ENCODE data around the gene IGFBP1. TPM values are rescaled to one million over a fixed set of nuclear protein-coding genes. Genes with fewer than 3 reads are reported as not detected.

The IGFBP1 gene
- total RNA-seq, 2 experiments from 2014 or later: not detected

- ATAC-seq: no peak
- H3K9me3 Mint-ChIP-seq (ENCODE audit: low read depth): no peaks in the 10 kb centered on the region
- intact Hi-C loops (cut with DNase I, micrococcal nuclease): no loop called here
- ChIA-PET CTCF (no interaction called here), POLR2A (no interaction called here)
- H3K27ac Mint-ChIP-seq: no peak overlapping the region
- no peak overlapping the region for H3K4me3 Mint-ChIP-seq
- H3K36me3 Mint-ChIP-seq (ENCODE audit: low read depth): no peaks in the 10 kb centered on the region
- peaks cover 17% of the 10 kb centered on the region for H3K27me3 Mint-ChIP-seq
- H3K4me1 Mint-ChIP-seq: no peaks in the 10 kb centered on the region
- DNase-seq: no peak
Measured at GRCh38 chr7:45867471-45867870, 20.8 kb upstream of the IGFBP1 start.

GRCh38 chr7:45869426-45869825, 18.9 kb upstream of the IGFBP1 start:
- Mint-ChIP-seq H3K4me1 (no peaks in the 10 kb centered on the region), H3K36me3 (ENCODE audit: low read depth) (no peaks in the 10 kb centered on the region), H3K27me3 (peaks cover 8% of the 10 kb centered on the region), H3K9me3 (ENCODE audit: low read depth) (no peaks in the 10 kb centered on the region), H3K4me3 (no peak overlapping the region), H3K27ac (no peak overlapping the region)
- CTCF ChIA-PET: no interaction called here
- DNase-seq (no peak), ATAC-seq (no peak)
- intact Hi-C loops (cut with DNase I, micrococcal nuclease): no loop called here
- POLR2A ChIA-PET: no interaction called here

GRCh38 chr7:45872116-45873034, 15.9 kb upstream of the IGFBP1 start:
- intact Hi-C loops (cut with DNase I, micrococcal nuclease): no loop called here
- H3K27me3 Mint-ChIP-seq: peaks cover 5% of the 10 kb centered on the region

GRCh38 chr7:45873035-45873354, 15.3 kb upstream of the IGFBP1 start, which contains the start of gene CCDC201:
Gene CCDC201, minus strand, starts transcription at chr7:45873082. Its CDS starts 75 bp downstream, at chr7:45873007.
- intact Hi-C loops (cut with DNase I, micrococcal nuclease): no loop called here
- ChIA-PET CTCF (no interaction called here), POLR2A (no interaction called here)
- H3K9me3 Mint-ChIP-seq (ENCODE audit: low read depth): no peaks in the 10 kb centered on the region
- H3K36me3 Mint-ChIP-seq (ENCODE audit: low read depth): no peaks in the 10 kb centered on the region
- no peaks in the 10 kb centered on the region for H3K4me1 Mint-ChIP-seq
- H3K27ac Mint-ChIP-seq: no peak within 1 kb of the TSS
- H3K4me3 Mint-ChIP-seq: no peak within 1 kb of the TSS
- H3K27me3 Mint-ChIP-seq: peaks cover under 1% of the 10 kb centered on the region
- DNase-seq (no peak), ATAC-seq (no peak)

More at GRCh38 chr7:45872116-45873034, 15.9 kb upstream of the IGFBP1 start:
- no peak for DNase-seq
- Mint-ChIP-seq H3K4me3 (no peak overlapping the region), H3K27ac (no peak overlapping the region), H3K9me3 (ENCODE audit: low read depth) (no peaks in the 10 kb centered on the region), H3K36me3 (ENCODE audit: low read depth) (no peaks in the 10 kb centered on the region), H3K4me1 (no peaks in the 10 kb centered on the region)
- no peak for ATAC-seq
- ChIA-PET CTCF (no interaction called here), POLR2A (no interaction called here)

GRCh38 chr7:45873355-45873754, 14.9 kb upstream of the IGFBP1 start:
- Mint-ChIP-seq H3K4me1 (no peaks in the 10 kb centered on the region), H3K36me3 (ENCODE audit: low read depth) (no peaks in the 10 kb centered on the region), H3K27ac (no peak overlapping the region), H3K27me3 (no peaks in the 10 kb centered on the region), H3K4me3 (no peak overlapping the region), H3K9me3 (ENCODE audit: low read depth) (no peaks in the 10 kb centered on the region)
- ChIA-PET POLR2A (no interaction called here), CTCF (no interaction called here)
- no peak for ATAC-seq
- intact Hi-C loops (cut with DNase I, micrococcal nuclease): no loop called here
- no peak for DNase-seq

- ATAC-seq: no peak
- H3K4me1 Mint-ChIP-seq: no peaks in the 10 kb centered on the region
- no peak overlapping the region for H3K4me3 Mint-ChIP-seq
- H3K36me3 Mint-ChIP-seq (ENCODE audit: low read depth): no peaks in the 10 kb centered on the region
- intact Hi-C loops (cut with DNase I, micrococcal nuclease): no loop called here
- no peak for DNase-seq
- H3K27me3 Mint-ChIP-seq: no peaks in the 10 kb centered on the region
- H3K27ac Mint-ChIP-seq: no peak overlapping the region
- H3K9me3 Mint-ChIP-seq (ENCODE audit: low read depth): no peaks in the 10 kb centered on the region
- ChIA-PET POLR2A (no interaction called here), CTCF (interaction anchor here (0.5 kb wide), 1 partner anchor 1372 kb away, joined by 3 read pairs; no protein-coding TSS in a partner anchor)
Measured at GRCh38 chr7:45874408-45875131, 13.7 kb upstream of the IGFBP1 start.

- H3K4me3 Mint-ChIP-seq: no peak overlapping the region
- H3K4me1 Mint-ChIP-seq: no peaks in the 10 kb centered on the region
- H3K9me3 Mint-ChIP-seq (ENCODE audit: low read depth): no peaks in the 10 kb centered on the region
- intact Hi-C loops (cut with DNase I, micrococcal nuclease): no loop called here
- DNase-seq: no peak
- no peaks in the 10 kb centered on the region for H3K36me3 Mint-ChIP-seq (ENCODE audit: low read depth)
- no peak for ATAC-seq
- H3K27ac Mint-ChIP-seq: no peak overlapping the region
- H3K27me3 Mint-ChIP-seq: no peaks in the 10 kb centered on the region
- CTCF ChIA-PET: no interaction called here
- POLR2A ChIA-PET: no interaction called here
Measured at GRCh38 chr7:45876519-45876918, 11.8 kb upstream of the IGFBP1 start.

- Mint-ChIP-seq H3K4me3 (no peak overlapping the region), H3K4me1 (no peaks in the 10 kb centered on the region), H3K36me3 (ENCODE audit: low read depth) (no peaks in the 10 kb centered on the region), H3K27ac (no peak overlapping the region), H3K9me3 (ENCODE audit: low read depth) (no peaks in the 10 kb centered on the region), H3K27me3 (peaks cover 3% of the 10 kb centered on the region)
- no peak for DNase-seq
- intact Hi-C loops (cut with DNase I, micrococcal nuclease): no loop called here
- ChIA-PET POLR2A (no interaction called here), CTCF (no interaction called here)
- ATAC-seq: no peak
Measured at GRCh38 chr7:45878457-45879144, 9.7 kb upstream of the IGFBP1 start.

- Mint-ChIP-seq H3K9me3 (ENCODE audit: low read depth) (no peaks in the 10 kb centered on the region), H3K27me3 (peaks cover 11% of the 10 kb centered on the region), H3K36me3 (ENCODE audit: low read depth) (no peaks in the 10 kb centered on the region), H3K4me3 (no peak overlapping the region), H3K4me1 (no peaks in the 10 kb centered on the region), H3K27ac (no peak overlapping the region)
- intact Hi-C loops (cut with DNase I, micrococcal nuclease): no loop called here
- CTCF ChIA-PET: no interaction called here
- DNase-seq (no peak), ATAC-seq (no peak)
- POLR2A ChIA-PET: no interaction called here
Measured at GRCh38 chr7:45880433-45880860, 7.8 kb upstream of the IGFBP1 start.

- ChIA-PET POLR2A (no interaction called here), CTCF (no interaction called here)
- intact Hi-C loops (cut with DNase I, micrococcal nuclease): no loop called here
- H3K27me3 Mint-ChIP-seq: peaks cover 12% of the 10 kb centered on the region
- DNase-seq (no peak), ATAC-seq (no peak)
- H3K9me3 Mint-ChIP-seq (ENCODE audit: low read depth): no peaks in the 10 kb centered on the region
- H3K4me1 Mint-ChIP-seq: no peaks in the 10 kb centered on the region
- H3K36me3 Mint-ChIP-seq (ENCODE audit: low read depth): no peaks in the 10 kb centered on the region
- no peak overlapping the region for H3K4me3 Mint-ChIP-seq
- H3K27ac Mint-ChIP-seq: no peak overlapping the region
Measured at GRCh38 chr7:45881280-45881758, 7.0 kb upstream of the IGFBP1 start.

GRCh38 chr7:45881759-45882464, 6.4 kb upstream of the IGFBP1 start:
- intact Hi-C loops (cut with DNase I, micrococcal nuclease): no loop called here
- H3K27me3 Mint-ChIP-seq: peaks cover 17% of the 10 kb centered on the region
- ATAC-seq (no peak), DNase-seq (no peak)
- H3K27ac Mint-ChIP-seq: no peak overlapping the region
- no peaks in the 10 kb centered on the region for H3K36me3 Mint-ChIP-seq (ENCODE audit: low read depth)
- POLR2A ChIA-PET: interaction anchor here (0.9 kb wide), 1 partner anchor 1271 kb away, joined by 3 read pairs; no protein-coding TSS in a partner anchor
- no peak overlapping the region for H3K4me3 Mint-ChIP-seq
- no peaks in the 10 kb centered on the region for H3K4me1 Mint-ChIP-seq
- no peaks in the 10 kb centered on the region for H3K9me3 Mint-ChIP-seq (ENCODE audit: low read depth)
- CTCF ChIA-PET: no interaction called here
